H1 (cell line): Measurements from ENCODE around the gene GZMA. TPM values are rescaled to one million over a fixed set of nuclear protein-coding genes. Genes with fewer than 3 reads are reported as not detected.

ENCODE experiments used
- CTBP2 ChIP-seq: IDR thresholded peaks from 2 replicates; pipeline ENCODE4 v1.7.0; 2011; ENCODE audit warnings: borderline replicate concordance, mild to moderate bottlenecking, moderate library complexity, mixed read lengths, low read length; ENCODE audit not compliant: insufficient read depth, insufficient read length
- KDM1A ChIP-seq: fragments of 200-600, 300-600 bp; sonication (generic); IDR thresholded peaks from 2 replicates; pipeline ENCODE4 v1.7.1; 2016; ENCODE audit warnings: mild to moderate bottlenecking, low read length, borderline replicate concordance
- polyA plus RNA-seq, 7 experiments: library from polyadenylated mRNA; depleted of rRNA in 3 of 7; stranded (reverse) in 5 of 7; unstranded in 2 of 7; fragments of >200 nt in 5 of 7; fragments of 200-250 nt in 2 of 7; gene quantifications; 1 replicate in 5 of 7; 2 replicates in 1 of 7; 4 replicates in 1 of 7; pipeline versions ENCODE4 v1.2.1 to v1.2.3, GENCODE V29; 2011 to 2013; ENCODE audit warnings: missing spikeins in 2 of 7, mixed read lengths in 2 of 7
- total RNA-seq: library from RNA; stranded (reverse); fragmentation: NEBNext Ultra II Directional; extraction: Animal tissue kit (Norgen Biotek cat#: 25700); gene quantifications from 2 replicates; pipeline ENCODE4 v1.2.1, GENCODE V29; 2021

The GZMA gene
- total and polyA plus RNA-seq, 2 of the 8 experiments (the other 6 are each of a cell fraction or from before 2014, with no cell fraction given): not detected

DNA sequence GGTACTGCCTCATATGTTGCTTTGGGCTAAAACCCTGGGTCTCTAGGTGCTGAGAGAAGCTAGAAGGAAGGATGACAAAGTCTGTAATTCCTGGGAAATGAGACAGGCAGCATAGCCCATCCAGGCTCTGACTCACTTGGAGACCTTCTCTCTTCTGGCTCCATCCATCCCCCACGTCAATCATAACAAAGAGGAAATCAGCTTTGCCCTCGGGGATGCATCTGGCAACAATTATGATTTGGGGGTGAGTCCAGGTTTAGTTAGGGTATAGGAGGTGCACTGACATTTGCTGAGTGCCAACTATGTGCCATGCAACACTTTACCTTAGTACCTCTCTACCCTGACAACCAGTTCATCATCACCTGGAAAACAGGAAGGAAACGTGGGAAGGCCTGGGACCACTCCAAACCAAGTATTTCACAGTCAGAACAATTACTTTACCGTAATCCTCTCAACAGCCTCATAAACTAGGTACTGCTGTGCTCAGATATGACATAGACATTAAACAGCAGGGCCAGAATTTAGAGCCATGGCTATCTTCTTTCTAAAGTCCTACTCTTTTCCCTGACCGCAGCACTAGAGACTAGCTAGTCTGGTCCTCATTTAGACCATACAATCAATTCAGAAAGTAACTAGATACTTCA is 39.1 kb upstream of the GZMA start (continued):
- TF ChIP-seq CTBP2: no peak
- TF ChIP-seq KDM1A: no peak
